ENCODE data around the gene KLF9. TPM values are rescaled to one million over a fixed set of nuclear protein-coding genes. Genes with fewer than 3 reads are reported as not detected.
A peak's percentile ranks its signal among the peaks of the same experiment; 100 is the strongest.

Gene KLF9
- total RNA-seq, 1 experiment from 2014 or later = 0.44 TPM

- Histone ChIP-seq H2AFZ (ENCODE audit: low read length) (no peak overlapping the region), H4K20me1 (ENCODE audit: low read length) (no peaks in the 10 kb centered on the region), H3K9me3 (ENCODE audit: low read length) (no peaks in the 10 kb centered on the region), H3F3A (ENCODE audit: low read length, unreplicated experiment) (no peaks in the 10 kb centered on the region), H3K9ac (ENCODE audit: low read length) (no peak overlapping the region), H3K79me2 (ENCODE audit: low read length) (no peaks in the 10 kb centered on the region), H3K4me1 (ENCODE audit: insufficient read depth, low read length) (no peaks in the 10 kb centered on the region; the same call in 1 of the 2 replicates), H3K4me2 (ENCODE audit: low read length) (no peak overlapping the region), H3K36me3 (ENCODE audit: low read depth, low read length) (peaks cover 13% of the 10 kb centered on the region; the same call in 1 of the 2 replicates), H3K4me3 (ENCODE audit: low read length) (no peak overlapping the region), H3K27ac (ENCODE audit: low read length) (no peak overlapping the region), H3K9me2 (replicated peaks; ENCODE audit: low read length) (no peaks in the 10 kb centered on the region), H3K27me3 (ENCODE audit: low read length) (no peaks in the 10 kb centered on the region)
- intact Hi-C loops (cut with micrococcal nuclease) = no loop called here
- no peak for TF ChIP-seq EZH2phosphoT487 (IDR thresholded peaks at IDR 0.05; ENCODE audit: borderline replicate concordance, low read length)
- ChIA-PET CTCF (no interaction called here), POLR2A (ENCODE audit: unreplicated experiment) (no interaction called here)
- DNase-seq (no peak), ATAC-seq (no peak)
- no TSS peak for BruUV-seq (replicated peaks)
Measured at GRCh38 chr9:70352802-70353201, 61.7 kb downstream of the KLF9 start.

- ATAC-seq (peak; percentile 31; the same call in 1 of the 2 replicates), DNase-seq (peak; percentile 22)
- ChIA-PET CTCF (no interaction called here), POLR2A (ENCODE audit: unreplicated experiment) (no interaction called here)
- Histone ChIP-seq H2AFZ (ENCODE audit: low read length) (no peak overlapping the region), H3K4me3 (ENCODE audit: low read length) (no peak overlapping the region), H3K79me2 (ENCODE audit: low read length) (no peaks in the 10 kb centered on the region), H3K9me3 (ENCODE audit: low read length) (no peaks in the 10 kb centered on the region), H3F3A (ENCODE audit: low read length, unreplicated experiment) (no peaks in the 10 kb centered on the region), H3K27ac (ENCODE audit: low read length) (no peak overlapping the region), H3K4me2 (ENCODE audit: low read length) (no peak overlapping the region), H3K27me3 (ENCODE audit: low read length) (no peaks in the 10 kb centered on the region), H4K20me1 (ENCODE audit: low read length) (no peaks in the 10 kb centered on the region), H3K9ac (ENCODE audit: low read length) (no peak overlapping the region), H3K36me3 (ENCODE audit: low read depth, low read length) (peaks cover 13% of the 10 kb centered on the region; the same call in 1 of the 2 replicates), H3K9me2 (replicated peaks; ENCODE audit: low read length) (no peaks in the 10 kb centered on the region), H3K4me1 (ENCODE audit: insufficient read depth, low read length) (no peaks in the 10 kb centered on the region; the same call in 1 of the 2 replicates)
- BruUV-seq (replicated peaks) = TSS peak; percentile 13
- TF ChIP-seq EZH2phosphoT487 (IDR thresholded peaks at IDR 0.05; ENCODE audit: borderline replicate concordance, low read length) (no peak), CTCF (conservative IDR thresholded peaks at IDR 0.05; ENCODE audit: low read depth, low read length) (no peak), EZH2 (IDR thresholded peaks at IDR 0.05; ENCODE audit: low read length, unreplicated experiment) (no peak)
- intact Hi-C loops (cut with micrococcal nuclease) = no loop called here
Measured at GRCh38 chr9:70352356-70352755, 62.1 kb downstream of the KLF9 start.

- Histone ChIP-seq H4K20me1 (ENCODE audit: low read length) (no peaks in the 10 kb centered on the region), H3K4me2 (ENCODE audit: low read length) (no peak overlapping the region), H3K79me2 (ENCODE audit: low read length) (no peaks in the 10 kb centered on the region), H3K4me1 (ENCODE audit: insufficient read depth, low read length) (no peaks in the 10 kb centered on the region; the same call in 1 of the 2 replicates), H3K4me3 (ENCODE audit: low read length) (no peak overlapping the region), H3F3A (ENCODE audit: low read length, unreplicated experiment) (no peaks in the 10 kb centered on the region), H3K9me2 (replicated peaks; ENCODE audit: low read length) (no peaks in the 10 kb centered on the region), H3K27ac (ENCODE audit: low read length) (no peak overlapping the region), H3K36me3 (ENCODE audit: low read depth, low read length) (peaks cover 10% of the 10 kb centered on the region; the same call in 1 of the 2 replicates), H3K27me3 (ENCODE audit: low read length) (no peaks in the 10 kb centered on the region), H2AFZ (ENCODE audit: low read length) (no peak overlapping the region), H3K9ac (ENCODE audit: low read length) (no peak overlapping the region), H3K9me3 (ENCODE audit: low read length) (no peaks in the 10 kb centered on the region)
- ATAC-seq (no peak), DNase-seq (no peak)
- POLR2A ChIA-PET (ENCODE audit: unreplicated experiment) = no interaction called here
- CTCF ChIA-PET = no interaction called here
- TF ChIP-seq CTCF (conservative IDR thresholded peaks at IDR 0.05; ENCODE audit: low read depth, low read length) (no peak), EZH2phosphoT487 (IDR thresholded peaks at IDR 0.05; ENCODE audit: borderline replicate concordance, low read length) (no peak)
- intact Hi-C loops (cut with micrococcal nuclease) = no loop called here
- no TSS peak for BruUV-seq (replicated peaks)
Measured at GRCh38 chr9:70347046-70347445, 67.4 kb downstream of the KLF9 start.
